CD8-positive, alpha-beta memory T cell (primary cell): ENCODE measurements around the gene PTGS1. TPM values are rescaled to one million over a fixed set of nuclear protein-coding genes. Genes with fewer than 3 reads are reported as not detected.
"Not testable (repeated sequence)": the region's sequence is repeated elsewhere in the genome, so short reads cannot be mapped to it uniquely, and the experiment has no call there.

Source experiments
- CTCF ChIA-PET: fragments of 350-600 bp; sonication (Branson Sonifier 250); formaldehyde crosslinking; loops from one replicate; lab custom pipeline; 2021; ENCODE audit warnings: antibody characterized with exemption; lab: Charles Lee
- POLR2A ChIA-PET: fragments of 350-600 bp; sonication (Branson Sonifier 250); formaldehyde crosslinking; loops from one replicate; lab custom pipeline; 2021; ENCODE audit warnings: antibody characterized with exemption; lab: Charles Lee
- DNase-seq, 5 donors: peaks; one replicate each; pipeline versions ENCODE4 v3.0.0 to v3.0.0-alpha.2; 2020 to 2022; ENCODE audit warnings: mixed read lengths in 1 of 5
- H3K27ac ChIP-seq: one replicate; pipeline ENCODE4 v1.7.0; 2013; ENCODE audit warnings: low read depth, mild to moderate bottlenecking, low read length, moderate library complexity
- H3K27me3 ChIP-seq: 2 replicates; pipeline ENCODE4 v1.7.0; 2013; ENCODE audit warnings: low read length, mild to moderate bottlenecking; ENCODE audit not compliant: insufficient read depth, poor library complexity, severe bottlenecking
- H3K36me3 ChIP-seq: 2 replicates; pipeline ENCODE4 v1.7.0; 2013; ENCODE audit warnings: mild to moderate bottlenecking, low read length, moderate library complexity; ENCODE audit not compliant: insufficient read depth
- H3K4me1 ChIP-seq: 2 replicates; pipeline ENCODE4 v1.7.0; 2013; ENCODE audit warnings: mild to moderate bottlenecking, low read length, moderate library complexity; ENCODE audit not compliant: insufficient read depth
- H3K4me3 ChIP-seq: 2 replicates; pipeline ENCODE4 v1.7.0; 2013; ENCODE audit warnings: mild to moderate bottlenecking, low read length
- H3K9me3 ChIP-seq: 2 replicates; pipeline ENCODE4 v1.7.0; 2013; ENCODE audit warnings: mild to moderate bottlenecking, low read length
- H3K27ac Mint-ChIP-seq, 8 donors: one replicate each; pipeline ENCODE4 v1.8.0; 2020 to 2021; ENCODE audit warnings: mixed read lengths in 8 of 8, mild to moderate bottlenecking in 6 of 8, inconsistent platforms in 3 of 8, moderate library complexity in 3 of 8
- H3K27me3 Mint-ChIP-seq, 2 donors: one replicate each; pipeline ENCODE4 v1.8.0; 2020 to 2021; ENCODE audit warnings: mixed read lengths in 2 of 2, mild to moderate bottlenecking in 1 of 2, moderate library complexity in 1 of 2
- H3K36me3 Mint-ChIP-seq, 3 donors: one replicate each; pipeline ENCODE4 v1.8.0; 2020 to 2021; ENCODE audit warnings: mixed read lengths in 3 of 3, inconsistent platforms in 1 of 3, mild to moderate bottlenecking in 1 of 3
- H3K4me1 Mint-ChIP-seq, 3 donors: one replicate each; pipeline ENCODE4 v1.8.0; 2020 to 2021; ENCODE audit warnings: mixed read lengths in 3 of 3, inconsistent platforms in 1 of 3, mild to moderate bottlenecking in 1 of 3
- H3K4me3 Mint-ChIP-seq, 7 donors: one replicate each; pipeline ENCODE4 v1.8.0; 2020 to 2021; ENCODE audit warnings: mixed read lengths in 7 of 7, mild to moderate bottlenecking in 6 of 7, moderate library complexity in 4 of 7, inconsistent platforms in 2 of 7
- H3K9me3 Mint-ChIP-seq, 5 donors: one replicate each; pipeline ENCODE4 v1.8.0; 2020 to 2022; ENCODE audit warnings: mixed read lengths in 5 of 5, mild to moderate bottlenecking in 3 of 5, moderate library complexity in 2 of 5, inconsistent platforms in 1 of 5
- polyA plus RNA-seq: library from polyadenylated mRNA; unstranded; fragments of 300-500 nt; fragmentation: Illumina TruSeq; gene quantifications from one replicate; pipeline ENCODE4 v1.2.3, GENCODE V29; 2021
- total RNA-seq, 2 experiments: library from RNA; stranded (reverse); gene quantifications; one replicate each; pipeline ENCODE4 v1.2.3, GENCODE V29; 2021

Gene PTGS1
- total and polyA plus RNA-seq, 3 experiments from 2014 or later: 0.27 to 0.44 TPM; not detected in 1

DNA sequence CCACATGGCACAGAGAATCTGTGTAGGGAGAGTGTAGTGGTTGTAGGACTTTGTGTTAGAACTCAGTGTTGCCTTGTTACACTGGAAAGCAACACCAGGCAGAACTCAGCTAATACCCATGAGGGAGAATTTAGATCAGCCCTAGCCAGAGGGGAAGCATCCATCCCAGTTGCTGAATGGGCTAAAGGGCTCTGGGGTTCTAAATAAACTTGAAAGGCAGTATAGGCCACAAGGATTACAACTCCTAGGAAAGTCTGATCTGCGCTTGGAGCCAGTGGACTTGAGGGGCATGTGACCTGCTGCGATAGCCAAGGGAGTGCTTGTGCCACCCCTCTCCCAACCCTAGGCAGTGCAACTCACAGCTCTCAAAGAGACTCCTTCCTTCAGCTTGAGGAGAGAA lies 26.9 kb downstream of the PTGS1 start:
- Mint-ChIP-seq H3K4me1 (no peaks in the 10 kb centered on the region), H3K4me3 (no peak overlapping the region), H3K27me3 (peaks cover 17 to 44% of the 10 kb centered on the region in 2 donors), H3K36me3 (peaks cover 0 to 4% (median 0%) of the 10 kb centered on the region in 3 donors), H3K27ac (no peak overlapping the region), H3K9me3 (peaks cover 11 to 17% (median 13%) of the 10 kb centered on the region in 5 donors)
- Histone ChIP-seq H3K4me1 (no peaks in the 10 kb centered on the region), H3K4me3 (no peak overlapping the region), H3K27ac (no peak overlapping the region), H3K36me3 (no peaks in the 10 kb centered on the region), H3K9me3 (no peaks in the 10 kb centered on the region), H3K27me3 (peaks cover 7% of the 10 kb centered on the region)
- DNase-seq: no peak
- CTCF ChIA-PET: no interaction called here
- POLR2A ChIA-PET: no interaction called here

DNA sequence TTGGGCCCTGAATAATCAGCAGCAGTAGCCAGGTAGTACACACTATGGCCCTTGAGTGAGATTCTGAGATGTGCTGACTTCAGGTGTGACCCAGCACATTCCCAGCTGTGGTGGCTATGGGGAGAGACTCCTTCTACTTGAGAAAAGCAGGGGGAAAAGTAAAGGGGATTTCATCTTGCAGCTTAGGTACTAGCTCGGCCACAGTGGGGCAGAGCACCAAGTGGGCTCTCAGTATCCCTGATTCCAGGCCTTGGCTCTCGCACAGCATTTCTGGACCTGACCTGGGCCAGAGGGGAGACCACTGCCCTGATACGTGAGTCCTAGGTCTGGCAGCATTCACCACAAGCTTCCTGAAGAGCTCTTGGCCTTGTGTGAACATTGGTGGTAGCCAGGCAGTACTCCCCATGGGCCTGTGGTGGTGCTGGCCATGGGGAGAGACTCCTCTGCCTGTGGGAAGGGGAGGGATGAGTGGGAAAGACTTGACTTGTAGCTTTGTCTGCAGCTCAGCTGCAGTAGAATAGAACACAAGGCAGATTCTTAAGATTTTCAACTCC lies 27.6 kb downstream of the PTGS1 start:
- H3K4me1 Mint-ChIP-seq: no peaks in the 10 kb centered on the region
- no peaks in the 10 kb centered on the region for H3K36me3 ChIP-seq
- no peak overlapping the region for H3K4me3 Mint-ChIP-seq
- no peaks in the 10 kb centered on the region for H3K9me3 ChIP-seq
- H3K27me3 ChIP-seq: peaks cover 5% of the 10 kb centered on the region
- peaks cover 0 to 4% (median 0%) of the 10 kb centered on the region in 3 donors for H3K36me3 Mint-ChIP-seq
- POLR2A ChIA-PET: no interaction called here
- H3K27ac ChIP-seq: no peak overlapping the region
- H3K9me3 Mint-ChIP-seq: peaks cover 11 to 17% (median 13%) of the 10 kb centered on the region in 5 donors
- H3K27ac Mint-ChIP-seq: no peak overlapping the region
- no peaks in the 10 kb centered on the region for H3K4me1 ChIP-seq
- CTCF ChIA-PET: no interaction called here
- no peak overlapping the region for H3K4me3 ChIP-seq
- no peak for DNase-seq
- peaks cover 16 to 45% of the 10 kb centered on the region in 2 donors for H3K27me3 Mint-ChIP-seq

DNA sequence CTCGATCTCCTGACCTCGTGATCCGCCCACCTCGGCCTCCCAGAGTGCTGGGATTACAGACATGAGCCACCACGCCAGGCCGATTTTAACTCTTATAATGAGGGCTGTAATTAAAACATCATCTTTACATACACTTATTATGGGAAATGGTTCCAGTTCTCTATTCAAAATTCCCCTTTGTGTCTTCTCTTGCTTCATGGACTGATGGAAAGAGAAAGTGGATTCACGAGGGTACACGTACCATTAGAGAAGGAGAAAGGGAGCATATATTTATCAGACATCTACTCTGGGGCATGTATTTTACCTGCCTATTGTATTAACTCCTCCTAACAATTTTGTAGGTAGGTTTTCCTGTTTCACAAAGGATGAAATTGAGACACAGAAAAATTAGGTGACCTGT lies 31.1 kb downstream of the PTGS1 start:
- no peak overlapping the region for H3K27ac Mint-ChIP-seq
- ChIA-PET POLR2A (no interaction called here), CTCF (no interaction called here)
- H3K9me3 Mint-ChIP-seq: peaks cover 11 to 17% (median 13%) of the 10 kb centered on the region in 5 donors
- no peak for DNase-seq
- Histone ChIP-seq H3K36me3 (no peaks in the 10 kb centered on the region), H3K4me1 (no peaks in the 10 kb centered on the region), H3K27me3 (no peaks in the 10 kb centered on the region), H3K4me3 (no peak overlapping the region), H3K27ac (no peak overlapping the region), H3K9me3 (no peaks in the 10 kb centered on the region)
- H3K4me3 Mint-ChIP-seq: no peak overlapping the region
- H3K4me1 Mint-ChIP-seq: no peaks in the 10 kb centered on the region
- H3K27me3 Mint-ChIP-seq: peaks cover 10 to 42% of the 10 kb centered on the region in 2 donors
- H3K36me3 Mint-ChIP-seq: peaks cover 0 to 4% (median 0%) of the 10 kb centered on the region in 3 donors

- no peak overlapping the region for H3K27ac ChIP-seq
- ChIA-PET CTCF (no interaction called here), POLR2A (no interaction called here)
- H3K9me3 Mint-ChIP-seq: peaks cover 11 to 17% (median 13%) of the 10 kb centered on the region in 5 donors
- peaks cover 10 to 41% of the 10 kb centered on the region in 2 donors for H3K27me3 Mint-ChIP-seq
- no peaks in the 10 kb centered on the region for H3K27me3 ChIP-seq
- peaks cover 0 to 2% (median 0%) of the 10 kb centered on the region in 3 donors for H3K36me3 Mint-ChIP-seq
- H3K4me1 ChIP-seq: no peaks in the 10 kb centered on the region
- DNase-seq: no peak
- H3K4me3 ChIP-seq: no peak overlapping the region
- no peak overlapping the region for H3K4me3 Mint-ChIP-seq
- H3K36me3 ChIP-seq: no peaks in the 10 kb centered on the region
- H3K27ac Mint-ChIP-seq: no peak overlapping the region
- H3K9me3 ChIP-seq: no peaks in the 10 kb centered on the region
- no peaks in the 10 kb centered on the region for H3K4me1 Mint-ChIP-seq
These were observed 31.6 kb downstream of the PTGS1 start for GRCh38 chr9:122402403-122402871.

DNA sequence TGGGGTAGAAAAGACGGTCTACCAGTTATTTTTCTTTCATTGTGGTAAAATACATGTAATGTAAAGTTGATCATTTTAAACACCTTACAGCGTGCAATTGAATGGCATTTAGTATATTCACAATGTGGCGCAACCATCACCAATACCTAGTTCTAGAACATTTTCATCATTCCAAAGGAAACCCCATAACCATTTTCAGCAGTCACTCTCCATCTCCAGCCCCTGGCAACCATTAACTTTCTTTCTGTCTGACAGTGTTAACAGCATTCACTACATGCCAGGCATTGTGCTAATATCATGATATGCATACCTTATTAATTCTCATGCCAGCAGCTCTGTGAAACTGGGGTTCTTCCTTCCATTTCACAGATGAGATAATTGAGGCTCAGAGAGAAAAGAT lies 32.0 kb downstream of the PTGS1 start:
- H3K36me3 ChIP-seq: no peaks in the 10 kb centered on the region
- ChIA-PET POLR2A (no interaction called here), CTCF (no interaction called here)
- H3K27ac Mint-ChIP-seq: no peak overlapping the region
- no peaks in the 10 kb centered on the region for H3K27me3 ChIP-seq
- no peaks in the 10 kb centered on the region for H3K9me3 ChIP-seq
- H3K4me1 ChIP-seq: no peaks in the 10 kb centered on the region
- H3K27me3 Mint-ChIP-seq: peaks cover 10 to 41% of the 10 kb centered on the region in 2 donors
- no peak overlapping the region for H3K4me3 ChIP-seq
- H3K27ac ChIP-seq: no peak overlapping the region
- peaks cover 11 to 17% (median 13%) of the 10 kb centered on the region in 5 donors for H3K9me3 Mint-ChIP-seq
- H3K36me3 Mint-ChIP-seq: no peaks in the 10 kb centered on the region
- no peaks in the 10 kb centered on the region for H3K4me1 Mint-ChIP-seq
- no peak for DNase-seq
- H3K4me3 Mint-ChIP-seq: no peak overlapping the region

DNA sequence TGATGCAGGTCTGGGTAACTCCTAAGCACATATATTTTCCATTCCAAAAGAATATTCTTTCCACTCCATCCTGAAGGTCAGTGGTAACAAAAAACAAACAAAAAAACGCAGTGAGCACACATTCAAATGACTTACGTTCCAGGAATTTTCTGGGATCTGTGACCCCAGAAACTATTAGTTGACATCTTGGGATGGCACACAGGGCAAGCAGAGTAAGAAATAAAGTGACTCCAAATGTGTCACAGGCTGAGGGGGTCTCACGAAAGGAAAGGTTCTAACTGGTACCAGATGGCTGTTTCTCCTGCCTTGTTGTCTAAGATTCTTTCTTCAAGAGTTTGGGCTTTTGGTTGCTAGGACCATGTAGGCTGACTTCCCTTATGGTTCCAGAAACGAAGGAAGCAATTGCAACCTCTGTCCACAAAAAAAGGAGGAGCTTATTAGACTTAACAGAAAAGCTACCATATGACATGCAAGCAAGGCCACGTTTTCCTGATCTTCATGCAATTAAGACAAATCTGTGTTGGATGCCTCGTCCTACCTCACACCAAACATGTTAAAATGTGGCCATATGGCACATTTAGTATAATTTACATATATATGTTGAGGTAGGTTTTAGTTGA lies 32.7 kb downstream of the PTGS1 start:
- Mint-ChIP-seq H3K4me3 (no peak overlapping the region), H3K27ac (no peak overlapping the region), H3K9me3 (peaks cover 11 to 17% (median 13%) of the 10 kb centered on the region in 5 donors), H3K27me3 (peaks cover 8 to 41% of the 10 kb centered on the region in 2 donors), H3K36me3 (no peaks in the 10 kb centered on the region), H3K4me1 (no peaks in the 10 kb centered on the region)
- DNase-seq: no peak
- Histone ChIP-seq H3K27ac (no peak overlapping the region), H3K36me3 (no peaks in the 10 kb centered on the region), H3K9me3 (no peaks in the 10 kb centered on the region), H3K27me3 (no peaks in the 10 kb centered on the region), H3K4me3 (no peak overlapping the region), H3K4me1 (no peaks in the 10 kb centered on the region)
- POLR2A ChIA-PET: no interaction called here
- CTCF ChIA-PET: no interaction called here

DNA sequence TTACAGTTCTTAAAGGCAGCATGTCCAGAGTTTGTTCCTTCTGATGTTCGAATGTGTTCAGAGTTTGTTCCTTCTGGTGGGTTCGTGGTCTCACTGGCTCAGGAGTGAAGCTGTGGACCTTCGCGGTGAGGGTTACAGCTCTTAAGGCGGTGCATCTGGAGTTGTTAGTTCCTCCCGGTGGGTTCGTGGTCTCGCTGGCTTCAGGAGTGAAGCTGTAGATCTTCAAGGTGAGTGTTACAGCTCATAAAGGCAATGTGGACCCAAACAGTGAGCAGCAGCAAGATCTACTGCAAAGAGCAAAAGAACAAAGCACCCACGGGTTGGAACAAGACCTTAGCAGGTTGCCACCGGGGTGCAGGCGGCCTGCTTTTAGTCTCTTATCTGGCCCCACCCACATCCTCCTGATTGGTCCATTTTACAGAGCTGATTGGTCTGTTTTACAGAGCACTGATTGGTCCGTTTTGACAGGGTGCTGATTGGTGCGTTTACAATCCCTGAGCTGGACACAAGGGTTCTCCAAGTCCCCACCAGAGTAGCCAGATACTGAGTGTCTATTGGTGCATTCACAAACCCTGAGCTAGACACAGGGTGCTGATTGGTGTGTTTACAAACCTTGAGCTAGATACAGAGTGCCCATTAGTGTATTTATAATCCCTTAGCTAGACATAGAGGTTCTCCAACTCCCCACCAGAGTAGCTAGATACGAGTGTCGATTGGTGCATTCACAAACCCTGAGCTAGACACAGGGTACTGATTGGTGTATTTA lies 34.7 kb downstream of the PTGS1 start:
- H3K27ac ChIP-seq, H3K27me3 ChIP-seq, H3K4me1 ChIP-seq, H3K36me3 Mint-ChIP-seq, H3K4me3 ChIP-seq, H3K4me1 Mint-ChIP-seq, H3K9me3 Mint-ChIP-seq, H3K36me3 ChIP-seq, CTCF ChIA-PET, H3K9me3 ChIP-seq, DNase-seq, POLR2A ChIA-PET: not testable (repeated sequence)
- H3K27ac Mint-ChIP-seq: peak overlapping the region in 1 of 8 donors; percentile 65
- H3K27me3 Mint-ChIP-seq: peaks cover 6 to 31% of the 10 kb centered on the region in 2 donors
- H3K4me3 Mint-ChIP-seq: peak overlapping the region in 3 of 7 donors; percentile 41 to 79 (median 65)
